Measurements from ENCODE around the gene ATPAF1.

- no peak for TF ChIP-seq CTCF (IDR thresholded peaks at IDR 0.05 in 8 of 11, conservative IDR thresholded peaks at IDR 0.05 in 3 of 11)
- TF ChIP-seq POLR2A (IDR thresholded peaks at IDR 0.05), result no peak
Observed at GRCh38 chr1:46690931-46691421, 22.8 kb upstream of the ATPAF1 start.
